Breast epithelium (tissue), 3 donors: ENCODE data around the gene DUSP16.

Experiments
- POLR2A ChIP-seq: fragments of 450-650 bp; IDR thresholded peaks from one replicate; pipeline ENCODE4 v1.6.1; 2016; ENCODE audit warnings: antibody characterized with exemption, mild to moderate bottlenecking, moderate library complexity
- TF ChIP-seq, protein P1 (sequence below), 3 donors: fragments of 450-650 bp; IDR thresholded peaks; one replicate each; pipeline ENCODE4 v1.5.1; 2016 to 2017; ENCODE audit warnings: antibody characterized with exemption in 3 of 3, mild to moderate bottlenecking in 3 of 3, moderate library complexity in 3 of 3

DNA sequence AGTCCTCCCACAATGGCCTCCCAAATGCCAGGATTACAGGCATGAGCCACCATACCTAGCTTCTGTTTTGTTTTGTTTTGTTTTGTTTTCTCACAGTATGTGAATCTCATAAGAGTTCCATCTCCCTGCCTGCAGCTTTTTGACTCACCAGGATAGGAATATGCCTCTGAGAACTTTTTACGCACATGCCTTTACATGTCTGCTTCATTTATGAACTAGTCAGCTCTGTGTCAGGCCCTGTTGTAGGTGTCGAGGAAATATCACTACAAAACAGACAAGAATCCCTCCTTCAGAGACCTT lies 116.8 kb downstream of the DUSP16 start:
- TF ChIP-seq, protein P1, sequence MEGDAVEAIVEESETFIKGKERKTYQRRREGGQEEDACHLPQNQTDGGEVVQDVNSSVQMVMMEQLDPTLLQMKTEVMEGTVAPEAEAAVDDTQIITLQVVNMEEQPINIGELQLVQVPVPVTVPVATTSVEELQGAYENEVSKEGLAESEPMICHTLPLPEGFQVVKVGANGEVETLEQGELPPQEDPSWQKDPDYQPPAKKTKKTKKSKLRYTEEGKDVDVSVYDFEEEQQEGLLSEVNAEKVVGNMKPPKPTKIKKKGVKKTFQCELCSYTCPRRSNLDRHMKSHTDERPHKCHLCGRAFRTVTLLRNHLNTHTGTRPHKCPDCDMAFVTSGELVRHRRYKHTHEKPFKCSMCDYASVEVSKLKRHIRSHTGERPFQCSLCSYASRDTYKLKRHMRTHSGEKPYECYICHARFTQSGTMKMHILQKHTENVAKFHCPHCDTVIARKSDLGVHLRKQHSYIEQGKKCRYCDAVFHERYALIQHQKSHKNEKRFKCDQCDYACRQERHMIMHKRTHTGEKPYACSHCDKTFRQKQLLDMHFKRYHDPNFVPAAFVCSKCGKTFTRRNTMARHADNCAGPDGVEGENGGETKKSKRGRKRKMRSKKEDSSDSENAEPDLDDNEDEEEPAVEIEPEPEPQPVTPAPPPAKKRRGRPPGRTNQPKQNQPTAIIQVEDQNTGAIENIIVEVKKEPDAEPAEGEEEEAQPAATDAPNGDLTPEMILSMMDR (IDR thresholded peaks at IDR 0.05) = no peak
- TF ChIP-seq POLR2A = no peak
